ENCODE results near the gene DISC1. TPM values are rescaled to one million over a fixed set of nuclear protein-coding genes. Genes with fewer than 3 reads are reported as not detected.

DISC1 gene
- total RNA-seq, 1 experiment from 2014 or later: 1.8 TPM

DNA sequence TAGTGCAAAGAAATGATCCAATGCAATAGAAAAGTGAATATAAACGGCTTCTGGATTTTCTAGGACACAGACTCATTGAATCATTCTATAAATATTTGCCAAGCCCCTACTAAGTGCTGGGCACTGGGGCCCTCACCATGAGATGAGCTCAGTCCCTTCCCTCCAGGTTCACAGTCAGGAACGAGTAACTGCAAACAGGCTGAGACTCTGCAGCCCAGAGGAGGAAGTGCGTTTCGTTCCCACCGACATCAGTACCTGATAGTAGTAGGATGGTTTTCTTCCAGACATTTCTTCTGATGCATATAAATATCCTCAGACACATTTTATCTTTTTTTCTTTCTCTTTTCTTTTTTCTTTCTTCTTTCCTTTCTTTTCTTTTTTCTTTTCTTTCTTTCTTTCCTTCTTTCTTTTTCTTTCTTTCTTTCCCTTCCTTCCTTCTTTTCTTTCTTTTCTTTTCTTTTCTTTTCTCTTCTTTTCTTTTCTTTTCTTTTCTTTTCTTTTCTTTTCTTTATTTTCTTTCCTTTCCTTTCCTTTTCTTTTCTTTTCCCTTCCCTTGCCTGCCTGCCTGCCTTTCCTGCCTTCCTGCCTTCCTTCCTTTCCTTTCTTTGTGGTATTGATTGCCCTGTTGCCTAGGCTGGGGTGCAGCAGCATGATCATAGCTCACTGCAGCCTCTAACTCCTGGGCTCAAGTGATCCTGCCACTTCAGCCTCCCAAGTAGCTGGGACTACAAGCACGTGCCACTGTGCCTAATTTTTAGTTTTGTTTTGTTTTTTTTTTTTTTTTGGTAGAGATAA, 135.4 kb downstream of the DISC1 start (continued):
- TF ChIP-seq, protein P1, sequence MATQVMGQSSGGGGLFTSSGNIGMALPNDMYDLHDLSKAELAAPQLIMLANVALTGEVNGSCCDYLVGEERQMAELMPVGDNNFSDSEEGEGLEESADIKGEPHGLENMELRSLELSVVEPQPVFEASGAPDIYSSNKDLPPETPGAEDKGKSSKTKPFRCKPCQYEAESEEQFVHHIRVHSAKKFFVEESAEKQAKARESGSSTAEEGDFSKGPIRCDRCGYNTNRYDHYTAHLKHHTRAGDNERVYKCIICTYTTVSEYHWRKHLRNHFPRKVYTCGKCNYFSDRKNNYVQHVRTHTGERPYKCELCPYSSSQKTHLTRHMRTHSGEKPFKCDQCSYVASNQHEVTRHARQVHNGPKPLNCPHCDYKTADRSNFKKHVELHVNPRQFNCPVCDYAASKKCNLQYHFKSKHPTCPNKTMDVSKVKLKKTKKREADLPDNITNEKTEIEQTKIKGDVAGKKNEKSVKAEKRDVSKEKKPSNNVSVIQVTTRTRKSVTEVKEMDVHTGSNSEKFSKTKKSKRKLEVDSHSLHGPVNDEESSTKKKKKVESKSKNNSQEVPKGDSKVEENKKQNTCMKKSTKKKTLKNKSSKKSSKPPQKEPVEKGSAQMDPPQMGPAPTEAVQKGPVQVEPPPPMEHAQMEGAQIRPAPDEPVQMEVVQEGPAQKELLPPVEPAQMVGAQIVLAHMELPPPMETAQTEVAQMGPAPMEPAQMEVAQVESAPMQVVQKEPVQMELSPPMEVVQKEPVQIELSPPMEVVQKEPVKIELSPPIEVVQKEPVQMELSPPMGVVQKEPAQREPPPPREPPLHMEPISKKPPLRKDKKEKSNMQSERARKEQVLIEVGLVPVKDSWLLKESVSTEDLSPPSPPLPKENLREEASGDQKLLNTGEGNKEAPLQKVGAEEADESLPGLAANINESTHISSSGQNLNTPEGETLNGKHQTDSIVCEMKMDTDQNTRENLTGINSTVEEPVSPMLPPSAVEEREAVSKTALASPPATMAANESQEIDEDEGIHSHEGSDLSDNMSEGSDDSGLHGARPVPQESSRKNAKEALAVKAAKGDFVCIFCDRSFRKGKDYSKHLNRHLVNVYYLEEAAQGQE (IDR thresholded peaks at IDR 0.05; ENCODE audit: low read depth): no peak
- no peak for TF ChIP-seq ELF1 (IDR thresholded peaks at IDR 0.05; ENCODE audit: borderline replicate concordance, low read depth)
- TF ChIP-seq RAD21 (IDR thresholded peaks at IDR 0.05; ENCODE audit: low read depth): no peak
- no peak for TF ChIP-seq FOSL1 (IDR thresholded peaks at IDR 0.05; ENCODE audit: low read depth)

DNA sequence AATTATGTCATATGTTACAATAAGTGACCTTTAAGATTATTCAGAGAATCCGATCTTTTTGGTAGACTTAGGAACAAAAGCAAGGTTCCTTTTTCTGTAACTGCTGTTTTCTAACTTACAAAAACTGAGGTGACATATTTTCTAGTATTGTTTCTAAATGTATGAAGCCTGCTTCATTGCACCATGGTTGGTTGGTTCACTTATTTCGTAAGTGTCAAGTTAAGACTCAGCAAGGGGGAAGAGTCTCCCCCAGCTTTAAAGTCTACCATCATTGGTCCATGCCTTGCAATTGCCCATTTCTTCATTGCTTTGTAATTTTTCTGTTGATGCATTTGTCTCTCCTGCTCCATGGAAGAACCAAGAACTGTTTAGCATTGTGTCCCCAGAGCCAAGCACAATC, 136.9 kb downstream of the DISC1 start:
- Histone ChIP-seq H3K9me2 (ENCODE audit: insufficient read depth) (no peaks in the 10 kb centered on the region), H3K36me3 (ENCODE audit: control insufficient read depth in 1 of 2, insufficient read depth in 2 of 2, low read length in 2 of 2) (no peaks in the 10 kb centered on the region), H3K4me3 (replicated peaks in 1 of 2; ENCODE audit: low read depth in 1 of 2, low read length in 2 of 2) (no peak overlapping the region), H3K79me2 (ENCODE audit: insufficient read depth, low read length) (no peaks in the 10 kb centered on the region), H3K4me1 (ENCODE audit: control insufficient read depth in 1 of 2, insufficient read depth in 2 of 2, low read length in 2 of 2) (peaks cover 12 to 13% of the 10 kb centered on the region in 2 experiments), H3K27me3 (ENCODE audit: insufficient read depth, low read length) (no peaks in the 10 kb centered on the region), H3K4me2 (ENCODE audit: low read length) (no peak overlapping the region), H4K20me1 (ENCODE audit: insufficient read depth) (no peaks in the 10 kb centered on the region), H2AFZ (ENCODE audit: low read depth, low read length, poor library complexity, severe bottlenecking) (no peak overlapping the region), H3K27ac (ENCODE audit: low read depth, low read length) (no peak overlapping the region), H3K9me3 (ENCODE audit: control insufficient read depth in 1 of 2, insufficient read depth in 1 of 2, low read depth in 1 of 2, low read length in 2 of 2) (no peaks in the 10 kb centered on the region), H3K9ac (ENCODE audit: low read length) (no peak overlapping the region)
- ChIA-PET POLR2A (no interaction called here), RAD21 (ENCODE audit: low non-redundant PET in 1 of 2, low total read pairs in 2 of 2, uncharacterized antibody in 2 of 2, unreplicated experiment in 2 of 2) (no interaction called here), CTCF (no interaction called here)
- BruUV-seq (replicated peaks): no TSS peak
- DNase-seq (ENCODE audit: low read depth, low spot score) (no peak), ATAC-seq (no peak)
- intact Hi-C loops (cut with micrococcal nuclease): no loop called here
- TF ChIP-seq, protein P2, sequence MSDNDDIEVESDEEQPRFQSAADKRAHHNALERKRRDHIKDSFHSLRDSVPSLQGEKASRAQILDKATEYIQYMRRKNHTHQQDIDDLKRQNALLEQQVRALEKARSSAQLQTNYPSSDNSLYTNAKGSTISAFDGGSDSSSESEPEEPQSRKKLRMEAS (IDR thresholded peaks at IDR 0.05): no peak
- TF ChIP-seq SRF (IDR thresholded peaks at IDR 0.05; ENCODE audit: low read depth) (no peak), EZH2phosphoT487 (IDR thresholded peaks at IDR 0.05; ENCODE audit: borderline replicate concordance) (no peak)
